ENCODE results near the gene WNK1. TPM values are rescaled to one million over a fixed set of nuclear protein-coding genes. Genes with fewer than 3 reads are reported as not detected.

Gene WNK1
- polyA plus RNA-seq, 2 of the 4 experiments (the other 2 are of a cell fraction): 88.4 to 98.0 TPM

GRCh38 chr12:725076-725475 is 27.3 kb upstream of the WNK1 start:
- ATAC-seq: no peak
- WGBS (ENCODE audit: missing lambda C conversion rate): 96% methylated on average over 2 of the region's 2 CpGs
- Histone ChIP-seq H3K9me3 (no peaks in the 10 kb centered on the region), H3K27ac (no peak overlapping the region), H3K4me3 (no peak overlapping the region), H3K4me1 (peaks cover 32% of the 10 kb centered on the region), H3K4me2 (no peak overlapping the region)
- POLR2A ChIA-PET: interaction anchor here (0.6 kb wide), 1 partner anchor 10 kb away, joined by 4 read pairs; no protein-coding TSS in a partner anchor
- no peak for DNase-seq (ENCODE audit: low read depth in 1 of 2, low spot score in 1 of 2)
- TF ChIP-seq POLR2AphosphoS2 (conservative IDR thresholded peaks at IDR 0.05; ENCODE audit: low read length) (no peak), JUN (IDR thresholded peaks at IDR 0.05) (no peak), EHMT2 (IDR thresholded peaks at IDR 0.05; ENCODE audit: low read depth) (no peak), HOXB5 (CRISPR knock-in tag; IDR thresholded peaks at IDR 0.05) (no peak), NFE2L2 (conservative IDR thresholded peaks at IDR 0.05; ENCODE audit: low read length) (no peak), KDM1A (IDR thresholded peaks at IDR 0.05; ENCODE audit: low read depth) (no peak), POLR2A (IDR thresholded peaks at IDR 0.05; ENCODE audit: low read length) (no peak), BCL3 (IDR thresholded peaks at IDR 0.05) (no peak), ESRRA (IDR thresholded peaks at IDR 0.05; ENCODE audit: borderline replicate concordance, low read length) (no peak), RAD21 (conservative IDR thresholded peaks at IDR 0.05 in 1 of 2, IDR thresholded peaks at IDR 0.05 in 1 of 2) (no peak), JUNB (IDR thresholded peaks at IDR 0.05) (no peak), BHLHE40 (IDR thresholded peaks at IDR 0.05; ENCODE audit: low read depth, low read length) (no peak)
- TF ChIP-seq, protein P1, sequence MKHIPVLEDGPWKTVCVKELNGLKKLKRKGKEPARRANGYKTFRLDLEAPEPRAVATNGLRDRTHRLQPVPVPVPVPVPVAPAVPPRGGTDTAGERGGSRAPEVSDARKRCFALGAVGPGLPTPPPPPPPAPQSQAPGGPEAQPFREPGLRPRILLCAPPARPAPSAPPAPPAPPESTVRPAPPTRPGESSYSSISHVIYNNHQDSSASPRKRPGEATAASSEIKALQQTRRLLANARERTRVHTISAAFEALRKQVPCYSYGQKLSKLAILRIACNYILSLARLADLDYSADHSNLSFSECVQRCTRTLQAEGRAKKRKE (CRISPR knock-in tag; IDR thresholded peaks at IDR 0.05; ENCODE audit: low read depth): no peak
- CTCF ChIA-PET: interaction anchor here (2.2 kb wide), 1 partner anchor 149 kb away, joined by 8 read pairs; no protein-coding TSS in a partner anchor
- FAIRE-seq: no peak

DNA sequence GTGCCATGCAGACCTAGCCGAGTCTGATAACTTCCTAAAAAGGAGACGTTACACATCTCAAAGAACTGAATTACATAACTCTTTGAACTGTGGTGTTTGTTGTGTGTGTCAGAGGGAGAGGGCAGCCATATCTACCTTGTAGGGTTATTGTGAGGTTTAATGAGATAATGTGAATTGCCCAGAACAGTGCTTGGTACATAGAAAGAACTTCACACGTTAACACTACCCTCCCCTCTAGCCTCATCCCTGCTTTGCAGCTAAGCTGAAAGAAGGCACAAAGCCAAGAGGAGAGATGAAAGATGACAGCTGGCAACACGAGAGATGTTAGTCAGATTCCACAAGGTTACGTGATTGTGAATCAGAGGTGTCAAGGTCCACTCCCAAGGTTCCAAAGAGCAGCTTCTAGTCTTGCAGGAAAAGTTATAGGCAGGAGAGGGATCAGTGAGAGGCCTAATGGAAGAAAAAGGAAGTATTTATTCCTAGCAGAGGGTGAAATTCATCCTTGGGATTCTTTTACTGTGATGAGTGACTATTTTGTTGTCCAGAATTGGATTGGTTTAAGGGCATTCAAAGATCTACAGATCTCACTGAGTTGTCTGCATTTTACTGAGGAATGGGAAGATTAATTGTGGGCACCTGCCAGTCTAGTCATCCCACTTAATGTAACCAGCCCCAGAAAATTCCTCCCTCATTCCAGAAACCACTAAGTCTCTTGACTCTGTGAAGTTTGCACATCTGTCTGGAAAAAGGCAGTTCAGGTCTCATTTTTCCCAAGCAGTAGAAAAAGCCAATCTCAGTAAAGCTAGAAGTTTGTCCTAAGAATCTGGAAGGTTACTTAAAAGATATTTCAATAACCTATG is 25.9 kb upstream of the WNK1 start:
- Histone ChIP-seq H3K4me2 (peak overlapping the region; percentile 44), H3K4me3 (no peak overlapping the region), H3K9me3 (no peaks in the 10 kb centered on the region), H3K4me1 (peaks cover 32% of the 10 kb centered on the region), H3K27ac (peak overlapping the region; percentile 36 to 61)
- DNase-seq (ENCODE audit: low read depth in 1 of 2, low spot score in 1 of 2): peak; percentile 21 to 54
- peak; percentile 65 to 70; a peak in 5 of 6 replicates for ATAC-seq
- POLR2A ChIA-PET: interaction anchor here (0.6 to 0.7 kb wide), 2 partner anchors 24 kb away, joined by 3 to 4 read pairs; no protein-coding TSS in a partner anchor
- WGBS (ENCODE audit: missing lambda C conversion rate): 12% methylated on average over 5 of the region's 5 CpGs
- CTCF ChIA-PET: interaction anchor here (1.2 to 7.3 kb wide), 2 partner anchors 24 to 88 kb away, joined by 4 to 56 read pairs; partner anchors contain the start of gene WNK1
- peak; percentile 85 for FAIRE-seq
- 0 out of 3 replicates have a peak, but pooled peaks have one; percentile 8 for TF ChIP-seq SMC3 (IDR thresholded peaks at IDR 0.05)
- TF ChIP-seq JUNB (IDR thresholded peaks at IDR 0.05): peak; percentile 45; the same call in 1 of the 2 replicates
- TF ChIP-seq CBX8 (IDR thresholded peaks at IDR 0.05): no peak
- TF ChIP-seq, protein P2, sequence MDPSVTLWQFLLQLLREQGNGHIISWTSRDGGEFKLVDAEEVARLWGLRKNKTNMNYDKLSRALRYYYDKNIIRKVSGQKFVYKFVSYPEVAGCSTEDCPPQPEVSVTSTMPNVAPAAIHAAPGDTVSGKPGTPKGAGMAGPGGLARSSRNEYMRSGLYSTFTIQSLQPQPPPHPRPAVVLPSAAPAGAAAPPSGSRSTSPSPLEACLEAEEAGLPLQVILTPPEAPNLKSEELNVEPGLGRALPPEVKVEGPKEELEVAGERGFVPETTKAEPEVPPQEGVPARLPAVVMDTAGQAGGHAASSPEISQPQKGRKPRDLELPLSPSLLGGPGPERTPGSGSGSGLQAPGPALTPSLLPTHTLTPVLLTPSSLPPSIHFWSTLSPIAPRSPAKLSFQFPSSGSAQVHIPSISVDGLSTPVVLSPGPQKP (IDR thresholded peaks at IDR 0.05; ENCODE audit: low read depth, low read length): no peak
- TF ChIP-seq MAFK (IDR thresholded peaks at IDR 0.05; ENCODE audit: partially characterized antibody): no peak
- TF ChIP-seq FOSL2 (IDR thresholded peaks at IDR 0.05): peak; percentile 42; the same call in 1 of the 2 replicates
- TF ChIP-seq FOSL2 (CRISPR knock-in tag; IDR thresholded peaks at IDR 0.05): peak; percentile 55; the same call in 1 of the 2 replicates

GRCh38 chr12:727321-727720 is 25.1 kb upstream of the WNK1 start:
- TF ChIP-seq NFE2L2 (conservative IDR thresholded peaks at IDR 0.05; ENCODE audit: low read length) (no peak), SREBF2 (IDR thresholded peaks at IDR 0.05) (no peak), CEBPB (IDR thresholded peaks at IDR 0.05) (no peak), EP300 (IDR thresholded peaks at IDR 0.05) (no peak), FOSL2 (IDR thresholded peaks at IDR 0.05) (no peak), FOSL2 (CRISPR knock-in tag; IDR thresholded peaks at IDR 0.05) (no peak)
- TF ChIP-seq, protein P3, sequence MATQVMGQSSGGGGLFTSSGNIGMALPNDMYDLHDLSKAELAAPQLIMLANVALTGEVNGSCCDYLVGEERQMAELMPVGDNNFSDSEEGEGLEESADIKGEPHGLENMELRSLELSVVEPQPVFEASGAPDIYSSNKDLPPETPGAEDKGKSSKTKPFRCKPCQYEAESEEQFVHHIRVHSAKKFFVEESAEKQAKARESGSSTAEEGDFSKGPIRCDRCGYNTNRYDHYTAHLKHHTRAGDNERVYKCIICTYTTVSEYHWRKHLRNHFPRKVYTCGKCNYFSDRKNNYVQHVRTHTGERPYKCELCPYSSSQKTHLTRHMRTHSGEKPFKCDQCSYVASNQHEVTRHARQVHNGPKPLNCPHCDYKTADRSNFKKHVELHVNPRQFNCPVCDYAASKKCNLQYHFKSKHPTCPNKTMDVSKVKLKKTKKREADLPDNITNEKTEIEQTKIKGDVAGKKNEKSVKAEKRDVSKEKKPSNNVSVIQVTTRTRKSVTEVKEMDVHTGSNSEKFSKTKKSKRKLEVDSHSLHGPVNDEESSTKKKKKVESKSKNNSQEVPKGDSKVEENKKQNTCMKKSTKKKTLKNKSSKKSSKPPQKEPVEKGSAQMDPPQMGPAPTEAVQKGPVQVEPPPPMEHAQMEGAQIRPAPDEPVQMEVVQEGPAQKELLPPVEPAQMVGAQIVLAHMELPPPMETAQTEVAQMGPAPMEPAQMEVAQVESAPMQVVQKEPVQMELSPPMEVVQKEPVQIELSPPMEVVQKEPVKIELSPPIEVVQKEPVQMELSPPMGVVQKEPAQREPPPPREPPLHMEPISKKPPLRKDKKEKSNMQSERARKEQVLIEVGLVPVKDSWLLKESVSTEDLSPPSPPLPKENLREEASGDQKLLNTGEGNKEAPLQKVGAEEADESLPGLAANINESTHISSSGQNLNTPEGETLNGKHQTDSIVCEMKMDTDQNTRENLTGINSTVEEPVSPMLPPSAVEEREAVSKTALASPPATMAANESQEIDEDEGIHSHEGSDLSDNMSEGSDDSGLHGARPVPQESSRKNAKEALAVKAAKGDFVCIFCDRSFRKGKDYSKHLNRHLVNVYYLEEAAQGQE (IDR thresholded peaks at IDR 0.05): no peak
- TF ChIP-seq, protein P4, sequence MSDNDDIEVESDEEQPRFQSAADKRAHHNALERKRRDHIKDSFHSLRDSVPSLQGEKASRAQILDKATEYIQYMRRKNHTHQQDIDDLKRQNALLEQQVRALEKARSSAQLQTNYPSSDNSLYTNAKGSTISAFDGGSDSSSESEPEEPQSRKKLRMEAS (IDR thresholded peaks at IDR 0.05): no peak
- Histone ChIP-seq H3K9me3 (no peaks in the 10 kb centered on the region), H3K4me3 (no peak overlapping the region), H3K4me1 (peaks cover 32% of the 10 kb centered on the region), H3K4me2 (peak overlapping the region; percentile 44), H3K27ac (peak overlapping the region; percentile 36 to 61)
- CTCF ChIA-PET: interaction anchor here (1.2 to 7.3 kb wide), 5 partner anchors 24 to 222 kb away, joined by 3 to 56 read pairs (median 4); partner anchors contain the start of genes RAD52 and WNK1
- DNase-seq (ENCODE audit: low read depth in 1 of 2, low spot score in 1 of 2) (no peak), ATAC-seq (peak in 1 of 2 experiments; percentile 34; a peak in 3 of 6 replicates), FAIRE-seq (no peak)
- POLR2A ChIA-PET: interaction anchor here (0.6 kb wide), 1 partner anchor 23 kb away, joined by 3 read pairs; no protein-coding TSS in a partner anchor
- WGBS (ENCODE audit: missing lambda C conversion rate): 78% methylated on average over 6 of the region's 6 CpGs

All from A549 (cell line).